Dendritic cell treated with granulocyte-macrophage colony-stimulating factor and Interleukin-4, amounts not matched to agents 40 ng/mL and 50 ng/mL, for 4 days (primary cell): ENCODE measurements around the gene FAM136A.
A peak's percentile ranks its signal among the peaks of the same experiment; 100 is the strongest.
"Not testable (repeated sequence)": the region's sequence is repeated elsewhere in the genome, so short reads cannot be mapped to it uniquely, and the experiment has no call there.

Experiments used
- H3K27ac Mint-ChIP-seq: one replicate; pipeline ENCODE4 v1.8.0; 2022; ENCODE audit warnings: mild to moderate bottlenecking, mixed read lengths
- H3K27me3 Mint-ChIP-seq: one replicate; pipeline ENCODE4 v1.8.0; 2022; ENCODE audit warnings: mild to moderate bottlenecking, mixed read lengths
- H3K36me3 Mint-ChIP-seq: one replicate; pipeline ENCODE4 v1.8.0; 2022; ENCODE audit warnings: low read depth, mixed read lengths
- H3K4me1 Mint-ChIP-seq: one replicate; pipeline ENCODE4 v1.8.0; 2022; ENCODE audit warnings: low read depth, mixed read lengths
- H3K4me3 Mint-ChIP-seq: one replicate; pipeline ENCODE4 v1.8.0; 2022; ENCODE audit warnings: mild to moderate bottlenecking, moderate library complexity, mixed read lengths
- H3K9me3 Mint-ChIP-seq: one replicate; pipeline ENCODE4 v1.8.0; 2022; ENCODE audit warnings: mixed read lengths
- intact Hi-C: fragments of 100-400 bp; cut with micrococcal nuclease; formaldehyde crosslinking; loops from one replicate; pipeline ENCODE4 v1.15.0; 2022

The FAM136A gene

DNA sequence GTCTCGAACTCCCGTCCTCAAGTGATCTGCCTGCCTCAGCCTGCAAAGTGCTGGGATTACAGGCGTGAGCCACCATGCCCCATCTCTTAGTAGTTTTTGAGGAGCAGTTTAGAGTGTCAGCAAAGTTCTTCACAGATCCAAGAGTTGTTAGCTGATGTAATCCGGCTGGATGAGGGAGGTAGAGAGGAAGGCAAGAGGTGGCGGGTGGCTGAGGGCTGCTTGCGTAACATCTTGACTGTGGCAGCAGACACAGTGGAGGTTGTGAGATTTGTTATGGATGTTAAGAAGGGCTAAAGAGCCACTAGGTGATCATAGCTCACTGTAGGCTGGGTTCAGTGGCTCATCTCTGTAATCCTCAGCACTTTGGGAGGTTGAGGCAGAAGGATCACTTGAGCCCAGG, 19.5 kb upstream of the FAM136A start:
- Mint-ChIP-seq H3K27ac (no peak overlapping the region), H3K9me3 (no peaks in the 10 kb centered on the region), H3K27me3 (peaks cover 9% of the 10 kb centered on the region), H3K4me3 (no peak overlapping the region), H3K36me3 (no peaks in the 10 kb centered on the region), H3K4me1 (peaks cover 11% of the 10 kb centered on the region)
- intact Hi-C loops = no loop called here

DNA sequence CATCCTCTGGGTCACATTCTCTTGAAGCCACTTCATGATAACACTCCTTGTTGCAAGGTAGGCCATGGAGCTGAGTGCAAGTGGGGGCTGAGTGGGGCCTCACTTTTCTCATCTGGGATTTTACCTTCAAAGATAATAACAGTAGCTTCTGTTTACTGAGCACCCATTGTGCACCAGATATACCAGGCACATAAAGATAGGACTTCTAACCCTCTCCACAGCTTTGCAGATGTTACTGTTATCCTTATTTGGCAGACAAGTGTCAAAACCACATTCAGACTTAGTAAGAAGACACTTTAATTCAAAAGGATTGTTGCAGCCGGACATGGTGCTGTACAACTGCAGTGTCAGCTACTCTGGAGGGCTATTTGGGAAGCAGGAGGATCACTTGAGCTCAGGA, 12.8 kb upstream of the FAM136A start:
- no peaks in the 10 kb centered on the region for H3K9me3 Mint-ChIP-seq
- no peaks in the 10 kb centered on the region for H3K4me1 Mint-ChIP-seq
- no peak overlapping the region for H3K27ac Mint-ChIP-seq
- H3K27me3 Mint-ChIP-seq = peaks cover 2% of the 10 kb centered on the region
- H3K36me3 Mint-ChIP-seq = no peaks in the 10 kb centered on the region
- no peak overlapping the region for H3K4me3 Mint-ChIP-seq
- intact Hi-C loops = no loop called here

DNA sequence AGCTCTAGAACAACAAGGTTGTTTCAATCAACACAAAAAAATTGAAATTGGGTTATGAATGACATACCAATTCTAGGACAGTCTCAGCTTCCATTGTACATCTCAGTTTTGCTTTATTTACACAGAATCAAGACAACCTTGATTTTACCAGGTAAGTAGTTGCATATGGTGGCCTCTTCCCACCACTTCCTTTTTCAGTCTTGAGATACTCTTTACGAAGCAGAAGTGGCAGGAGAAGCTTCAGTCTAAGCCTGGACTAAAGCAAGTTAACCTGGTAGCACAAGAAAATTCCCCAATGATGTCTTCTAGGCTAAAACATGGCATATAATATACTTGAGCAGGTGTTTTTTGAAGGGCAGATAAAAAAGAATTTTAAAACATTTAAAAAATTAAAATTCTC, 10.7 kb upstream of the FAM136A start:
- no peaks in the 10 kb centered on the region for H3K36me3 Mint-ChIP-seq
- H3K4me1 Mint-ChIP-seq = no peaks in the 10 kb centered on the region
- H3K27me3 Mint-ChIP-seq = peaks cover 7% of the 10 kb centered on the region

DNA sequence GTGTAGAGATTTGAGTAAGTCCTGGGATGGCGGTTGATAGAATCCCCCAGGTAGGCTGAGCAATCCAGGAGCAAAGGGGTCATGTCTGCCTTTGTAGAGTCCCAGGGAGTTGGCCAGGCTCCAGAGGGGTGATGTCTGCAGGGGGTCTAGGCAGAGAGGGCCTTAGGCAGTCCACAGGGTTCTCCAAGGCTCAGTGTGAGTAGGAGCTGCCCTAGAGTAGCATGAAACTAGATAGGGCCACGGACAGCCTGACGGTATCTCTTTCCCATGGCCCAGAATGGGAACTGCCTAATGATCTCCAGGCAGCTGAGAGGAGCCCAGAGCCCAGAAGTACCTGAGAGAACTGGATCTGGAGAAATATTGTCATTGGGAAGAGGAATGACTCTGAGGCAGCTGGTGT, 9.0 kb upstream of the FAM136A start:
- H3K9me3 Mint-ChIP-seq = no peaks in the 10 kb centered on the region
- H3K36me3 Mint-ChIP-seq = no peaks in the 10 kb centered on the region
- no peak overlapping the region for H3K27ac Mint-ChIP-seq
- no peak overlapping the region for H3K4me3 Mint-ChIP-seq
- intact Hi-C loops = no loop called here
- no peaks in the 10 kb centered on the region for H3K4me1 Mint-ChIP-seq
- H3K27me3 Mint-ChIP-seq = peaks cover 7% of the 10 kb centered on the region

More for the DNA sequence above, 10.7 kb upstream of the FAM136A start:
- Mint-ChIP-seq H3K27ac (no peak overlapping the region), H3K9me3 (no peaks in the 10 kb centered on the region), H3K4me3 (no peak overlapping the region)
- intact Hi-C loops = no loop called here

DNA sequence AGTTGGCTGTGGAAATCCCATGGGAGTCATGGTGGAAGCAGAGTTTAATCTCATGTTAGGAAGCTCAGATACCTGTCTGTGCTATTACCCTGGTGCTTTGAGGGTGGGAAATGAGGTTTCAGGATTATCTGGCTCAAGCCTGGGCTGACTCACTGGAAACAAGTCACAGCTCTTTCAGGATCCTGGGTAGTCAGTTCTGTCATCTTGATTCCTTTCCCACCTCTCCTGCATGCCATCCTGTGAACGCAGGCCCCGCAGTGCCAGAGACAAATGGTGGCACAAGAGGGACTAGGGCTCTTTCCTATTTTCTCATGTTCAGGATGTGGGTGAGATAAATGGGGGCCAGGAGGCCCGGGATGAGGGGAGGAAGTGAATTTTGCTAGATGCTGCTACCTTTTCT, 3.7 kb upstream of the FAM136A start:
- intact Hi-C loops = loop anchor here (10.0 kb wide), 1 partner anchor 639 kb away; no protein-coding TSS in a partner anchor
- peaks cover 13% of the 10 kb centered on the region for H3K4me1 Mint-ChIP-seq

DNA sequence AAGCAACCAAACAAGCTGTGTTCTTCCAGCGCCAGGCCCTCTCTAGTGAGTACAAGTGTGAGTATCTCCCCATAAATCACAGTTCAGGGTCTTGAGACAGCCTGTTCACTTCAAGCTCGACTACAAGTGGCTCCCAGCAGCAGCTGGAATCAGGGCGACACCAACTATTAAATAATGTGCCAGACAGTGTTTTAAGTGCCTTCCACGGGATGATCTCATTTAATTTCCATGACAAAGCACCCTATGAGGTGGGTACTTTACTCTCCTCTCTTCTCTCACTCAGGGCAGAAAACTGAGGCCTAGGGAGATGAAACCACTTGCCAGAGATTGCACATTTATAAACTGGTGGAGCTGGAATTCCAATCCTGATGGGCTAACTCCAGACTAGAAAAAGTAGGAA, 2.6 kb upstream of the FAM136A start:
- Mint-ChIP-seq H3K4me3 (no peak overlapping the region), H3K4me1 (peaks cover 18% of the 10 kb centered on the region), H3K27me3 (peaks cover 4% of the 10 kb centered on the region), H3K9me3 (no peaks in the 10 kb centered on the region), H3K36me3 (peaks cover 21% of the 10 kb centered on the region), H3K27ac (no peak overlapping the region)
- intact Hi-C loops = loop anchor here (1.0 to 10.0 kb wide), 5 partner anchors 313 to 640 kb away; no protein-coding TSS in a partner anchor

More for the DNA sequence above, 3.7 kb upstream of the FAM136A start:
- Mint-ChIP-seq H3K27me3 (peaks cover 7% of the 10 kb centered on the region), H3K36me3 (peaks cover 10% of the 10 kb centered on the region), H3K4me3 (no peak overlapping the region), H3K27ac (no peak overlapping the region), H3K9me3 (no peaks in the 10 kb centered on the region)

DNA sequence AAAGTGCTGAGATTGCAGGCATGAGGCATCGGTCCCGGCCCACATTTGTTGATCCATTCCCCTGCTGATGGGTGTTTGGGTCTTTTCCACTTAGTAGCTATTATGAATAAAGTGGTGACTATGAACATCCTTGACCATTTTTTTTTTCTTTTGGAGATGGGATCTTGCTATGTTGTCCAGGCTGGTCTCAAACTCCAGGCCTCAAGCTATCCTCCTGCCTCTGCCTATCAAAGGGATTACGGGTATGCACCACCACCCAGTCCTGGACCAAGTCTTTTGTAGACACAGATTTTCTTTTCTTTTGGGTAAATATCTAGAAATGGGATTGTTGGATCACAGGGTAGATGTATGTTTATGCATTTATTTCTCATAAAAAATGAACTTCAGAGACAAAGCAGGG, 1.3 kb upstream of the FAM136A start:
- Mint-ChIP-seq H3K27me3 (no peaks in the 10 kb centered on the region), H3K27ac (no peak overlapping the region), H3K4me3 (no peak overlapping the region), H3K36me3 (peaks cover 34% of the 10 kb centered on the region), H3K9me3 (no peaks in the 10 kb centered on the region), H3K4me1 (peaks cover 18% of the 10 kb centered on the region)
- intact Hi-C loops = loop anchor here (5.0 to 10.0 kb wide), 3 partner anchors 391 to 642 kb away; no protein-coding TSS in a partner anchor

DNA sequence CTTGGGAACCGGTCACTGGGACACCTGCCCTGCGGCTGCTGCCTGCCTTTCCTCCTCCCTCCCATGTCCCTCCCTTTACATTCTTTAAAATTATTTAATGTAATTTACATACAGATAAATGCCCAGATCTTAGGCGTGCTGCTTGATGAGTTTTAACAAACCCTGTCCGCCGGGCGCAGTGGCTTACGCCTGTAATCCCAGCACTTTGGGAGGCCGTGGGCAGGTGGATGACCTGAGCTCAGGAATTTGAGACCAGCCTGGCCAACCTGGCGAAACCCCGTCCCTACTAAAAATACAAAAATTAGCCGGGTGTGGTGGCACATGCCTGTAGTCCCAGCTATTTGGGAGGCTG, 304 bp upstream of the FAM136A start:
- H3K27ac Mint-ChIP-seq = peak overlapping the region; percentile 86
- H3K4me1 Mint-ChIP-seq = peaks cover 18% of the 10 kb centered on the region
- peaks cover 44% of the 10 kb centered on the region for H3K36me3 Mint-ChIP-seq
- not testable (repeated sequence) for H3K27me3 Mint-ChIP-seq, H3K9me3 Mint-ChIP-seq
- H3K4me3 Mint-ChIP-seq = peak overlapping the region; percentile 85
- intact Hi-C loops = loop anchor here (5.0 to 10.0 kb wide), 3 partner anchors 390 to 643 kb away; no protein-coding TSS in a partner anchor

DNA sequence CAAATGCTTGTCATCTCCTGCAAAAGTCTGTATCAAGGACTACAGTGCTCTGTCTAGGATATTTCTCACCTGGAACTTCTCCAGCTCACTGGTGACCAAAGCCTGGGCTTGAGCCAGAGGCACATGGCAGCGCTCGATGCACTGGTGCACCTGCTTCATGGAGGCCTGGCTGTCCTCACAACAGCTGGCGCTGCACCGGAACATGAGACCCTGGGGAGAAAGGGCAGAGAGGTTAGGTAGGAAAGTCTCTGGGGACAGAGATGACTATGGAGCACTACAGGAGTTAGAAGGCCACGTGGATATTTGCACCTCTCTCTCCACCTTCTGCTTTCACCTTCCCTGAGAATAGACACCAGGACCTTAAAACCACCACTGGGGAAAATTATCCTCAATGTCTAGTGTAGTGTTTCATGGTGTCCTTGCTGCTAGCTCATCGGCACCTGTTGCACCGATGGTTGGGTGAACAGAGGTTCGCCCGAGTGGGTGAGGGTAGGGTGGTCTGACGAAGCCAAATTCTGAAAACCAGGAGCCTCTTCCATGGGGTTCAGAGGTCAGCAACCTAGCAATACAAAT, 1.0 kb downstream of the FAM136A start:
- intact Hi-C loops = loop anchor here (5.0 to 10.0 kb wide), 3 partner anchors 389 to 644 kb away; no protein-coding TSS in a partner anchor
- H3K27me3 Mint-ChIP-seq = no peaks in the 10 kb centered on the region

DNA sequence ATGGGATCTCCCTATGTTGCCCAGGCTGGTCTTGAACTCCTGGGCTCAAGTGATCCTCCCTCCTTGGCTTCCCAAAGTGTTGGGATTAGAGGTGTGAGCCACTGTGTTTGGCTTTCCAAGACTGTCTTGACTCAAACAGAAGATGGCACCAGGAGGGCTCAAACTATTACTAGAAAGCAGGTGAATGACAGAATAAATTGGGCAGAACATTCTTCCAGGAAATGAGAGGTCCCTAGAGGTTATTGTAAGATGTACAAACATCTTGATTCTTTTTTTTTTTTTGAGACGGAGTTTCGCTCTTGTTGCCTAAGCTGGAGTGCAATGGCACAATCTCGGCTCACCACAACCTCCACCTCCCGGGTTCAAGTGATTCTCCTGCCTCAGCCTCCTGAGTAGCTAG, 4.0 kb downstream of the FAM136A start:
- not testable (repeated sequence) for H3K27ac Mint-ChIP-seq, H3K27me3 Mint-ChIP-seq, H3K4me3 Mint-ChIP-seq, H3K9me3 Mint-ChIP-seq
- Mint-ChIP-seq H3K4me1 (peaks cover 13% of the 10 kb centered on the region), H3K36me3 (peaks cover 65% of the 10 kb centered on the region)
- intact Hi-C loops = loop anchor here (10.0 kb wide), 1 partner anchor 927 kb away; the partner anchor contains the start of gene PAIP2B

More for the DNA sequence above, 1.0 kb downstream of the FAM136A start:
- Mint-ChIP-seq H3K4me1 (peaks cover 18% of the 10 kb centered on the region), H3K9me3 (no peaks in the 10 kb centered on the region), H3K4me3 (peak overlapping the region; percentile 85), H3K27ac (peak overlapping the region; percentile 86), H3K36me3 (peaks cover 53% of the 10 kb centered on the region)

DNA sequence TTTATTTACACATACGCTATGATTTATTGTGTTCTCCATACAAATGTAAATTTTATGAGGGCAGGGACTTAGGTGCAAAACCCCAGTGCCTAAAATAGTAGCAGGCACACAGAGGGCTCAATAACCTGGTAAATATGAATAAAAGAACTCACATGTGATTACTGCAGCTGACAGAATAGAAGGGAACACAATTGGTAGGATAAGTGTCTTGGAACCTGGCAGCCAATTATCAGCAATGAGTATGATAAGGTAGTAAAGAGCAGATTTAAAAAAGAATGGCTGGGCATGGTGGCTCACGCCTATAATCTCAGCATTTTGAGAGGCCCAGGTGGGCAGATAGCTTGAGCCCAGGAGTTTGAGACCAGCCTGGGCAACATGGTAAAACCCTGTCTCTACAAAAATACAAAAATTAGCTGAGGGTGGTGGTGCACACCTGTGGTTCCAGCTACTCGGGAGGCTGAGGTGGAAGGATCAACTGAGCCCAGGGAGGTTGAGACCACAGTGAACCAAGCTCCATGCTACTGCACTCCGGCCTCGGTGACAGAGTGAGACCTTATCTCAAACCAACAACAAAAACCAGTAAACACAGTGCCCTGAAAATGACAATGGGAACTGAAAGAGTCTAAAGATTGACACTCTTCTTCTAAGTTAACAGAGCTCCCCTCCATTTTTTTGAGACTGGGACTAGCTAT, 18.2 kb downstream of the FAM136A start:
- no peaks in the 10 kb centered on the region for H3K4me1 Mint-ChIP-seq
- peaks cover 93% of the 10 kb centered on the region for H3K36me3 Mint-ChIP-seq
- H3K27me3 Mint-ChIP-seq = no peaks in the 10 kb centered on the region
- H3K27ac Mint-ChIP-seq = no peak overlapping the region
- no peak overlapping the region for H3K4me3 Mint-ChIP-seq
- no peaks in the 10 kb centered on the region for H3K9me3 Mint-ChIP-seq
- intact Hi-C loops = no loop called here

DNA sequence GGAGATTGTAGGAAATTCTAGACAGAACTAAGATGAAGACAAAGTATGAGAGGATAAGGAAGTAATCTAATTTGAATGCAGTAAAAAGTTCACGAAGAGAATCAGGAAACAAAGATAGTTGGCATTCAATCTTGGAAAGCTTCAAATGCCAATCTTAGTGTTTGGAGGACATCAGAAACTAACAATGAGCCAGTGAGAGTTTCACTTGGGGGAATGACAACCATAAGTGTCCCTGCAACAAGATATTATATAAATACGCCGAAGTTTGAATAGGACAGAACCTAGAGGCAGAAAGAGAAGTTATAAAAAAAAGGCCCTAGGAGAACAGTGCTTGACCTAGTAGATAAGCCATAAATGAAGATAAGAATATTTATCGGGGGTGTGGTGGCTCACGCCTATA, 19.4 kb downstream of the FAM136A start:
- intact Hi-C loops = no loop called here
- no peak overlapping the region for H3K4me3 Mint-ChIP-seq

DNA sequence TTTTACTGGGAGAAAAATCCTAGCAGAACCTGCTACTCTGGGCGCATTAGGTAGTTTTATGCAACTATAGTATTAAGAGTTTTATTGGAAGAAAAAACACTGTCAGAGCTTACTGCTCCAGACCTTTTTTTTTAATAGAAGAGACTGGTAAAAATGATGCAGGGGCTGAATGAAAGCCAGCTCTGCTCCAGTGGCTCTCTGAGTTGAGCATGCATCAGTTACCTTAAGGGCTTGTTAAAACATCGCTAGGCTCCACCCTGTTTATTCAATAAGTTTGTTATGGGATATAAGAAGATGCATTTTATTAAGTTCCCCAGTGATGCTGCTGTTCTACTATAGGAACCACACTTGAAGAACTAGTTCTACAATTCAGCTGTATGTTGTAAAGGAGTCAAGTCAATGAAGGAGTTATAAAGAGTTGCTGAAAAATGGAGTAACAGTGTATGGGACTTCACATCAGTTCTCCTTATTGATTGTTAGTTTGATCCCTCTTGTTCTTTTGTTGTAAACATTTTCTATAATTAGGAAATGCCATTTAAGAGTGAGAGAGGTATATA, 21.5 kb downstream of the FAM136A start:
- H3K4me3 Mint-ChIP-seq = no peak overlapping the region
- H3K4me1 Mint-ChIP-seq = no peaks in the 10 kb centered on the region
- intact Hi-C loops = no loop called here
- H3K27ac Mint-ChIP-seq = no peak overlapping the region
- H3K27me3 Mint-ChIP-seq = no peaks in the 10 kb centered on the region
- no peaks in the 10 kb centered on the region for H3K9me3 Mint-ChIP-seq
- peaks cover 89% of the 10 kb centered on the region for H3K36me3 Mint-ChIP-seq

More for the DNA sequence above, 19.4 kb downstream of the FAM136A start:
- H3K27me3 Mint-ChIP-seq = no peaks in the 10 kb centered on the region
- H3K36me3 Mint-ChIP-seq = peaks cover 89% of the 10 kb centered on the region
- no peaks in the 10 kb centered on the region for H3K9me3 Mint-ChIP-seq
- no peak overlapping the region for H3K27ac Mint-ChIP-seq
- no peaks in the 10 kb centered on the region for H3K4me1 Mint-ChIP-seq

DNA sequence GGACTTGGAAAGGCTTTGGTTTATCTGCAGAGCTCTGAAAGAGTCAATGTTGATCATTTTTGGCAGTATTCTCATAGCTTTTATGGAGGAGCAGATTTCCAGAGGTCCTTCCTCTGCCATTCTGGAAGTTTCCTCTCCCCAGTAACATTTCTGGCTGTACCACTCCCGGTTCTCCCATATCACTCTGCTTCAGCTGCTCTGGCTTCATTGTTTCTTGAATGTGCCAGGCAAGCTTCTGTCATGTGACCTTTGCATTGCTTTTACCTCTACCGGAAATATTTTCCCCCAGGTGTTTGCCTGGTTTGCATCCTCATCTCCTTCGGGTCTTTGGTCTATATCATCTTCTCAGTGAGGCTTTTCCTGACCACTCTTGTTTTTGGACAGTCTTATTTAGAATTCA, 31.5 kb downstream of the FAM136A start:
- Mint-ChIP-seq H3K4me3 (no peak overlapping the region), H3K27ac (no peak overlapping the region), H3K27me3 (no peaks in the 10 kb centered on the region), H3K4me1 (no peaks in the 10 kb centered on the region), H3K9me3 (no peaks in the 10 kb centered on the region), H3K36me3 (peaks cover 52% of the 10 kb centered on the region)
- intact Hi-C loops = no loop called here
